Jurkat, Clone E6-1 (cell line): Measurements from ENCODE around the gene PACRG.

Source experiments
- DNase-seq: peaks from one replicate; pipeline ENCODE4 v3.0.0-alpha.2; 2011; ENCODE audit warnings: low read depth, low spot score
- H3K4me3 ChIP-seq: 2 replicates; pipeline ENCODE4 v1.5.1; 2011; ENCODE audit warnings: mild to moderate bottlenecking, low read length, control low read depth, moderate library complexity

The PACRG gene

GRCh38 chr6:163338671-163339405 lies 611.1 kb downstream of the PACRG start:
- no peak for DNase-seq

GRCh38 chr6:163339466-163339865 lies 611.7 kb downstream of the PACRG start:
- H3K4me3 ChIP-seq = no peak overlapping the region
- DNase-seq = no peak

More at GRCh38 chr6:163338671-163339405, 611.1 kb downstream of the PACRG start:
- no peak overlapping the region for H3K4me3 ChIP-seq

- DNase-seq = no peak
- H3K4me3 ChIP-seq = no peak overlapping the region
Observed at GRCh38 chr6:163340201-163340887, 612.6 kb downstream of the PACRG start.

- no peak for DNase-seq
- H3K4me3 ChIP-seq = no peak overlapping the region
Observed at GRCh38 chr6:163341224-163342061, 613.7 kb downstream of the PACRG start.

GRCh38 chr6:163342571-163343539 lies 615.1 kb downstream of the PACRG start:
- no peak overlapping the region for H3K4me3 ChIP-seq
- DNase-seq = no peak

- DNase-seq = no peak
- H3K4me3 ChIP-seq = no peak overlapping the region
Observed at GRCh38 chr6:163343609-163344008, 615.8 kb downstream of the PACRG start.

- H3K4me3 ChIP-seq = no peak overlapping the region
- no peak for DNase-seq
Observed at GRCh38 chr6:163344411-163344810, 616.6 kb downstream of the PACRG start.

GRCh38 chr6:163345931-163346330 lies 618.2 kb downstream of the PACRG start:
- no peak overlapping the region for H3K4me3 ChIP-seq
- DNase-seq = no peak

- no peak overlapping the region for H3K4me3 ChIP-seq
- no peak for DNase-seq
Observed at GRCh38 chr6:163346497-163346961, 618.8 kb downstream of the PACRG start.

GRCh38 chr6:163347021-163347446 lies 619.3 kb downstream of the PACRG start:
- no peak overlapping the region for H3K4me3 ChIP-seq
- DNase-seq = no peak

GRCh38 chr6:163348789-163349680 lies 621.3 kb downstream of the PACRG start:
- H3K4me3 ChIP-seq = no peak overlapping the region
- DNase-seq = no peak

- H3K4me3 ChIP-seq = no peak overlapping the region
- no peak for DNase-seq
Observed at GRCh38 chr6:163349696-163350095, 621.9 kb downstream of the PACRG start.

- no peak for DNase-seq
Observed at GRCh38 chr6:163351013-163351412, 623.2 kb downstream of the PACRG start.

GRCh38 chr6:163352011-163352685 lies 624.4 kb downstream of the PACRG start:
- no peak for DNase-seq
- no peak overlapping the region for H3K4me3 ChIP-seq

More at GRCh38 chr6:163351013-163351412, 623.2 kb downstream of the PACRG start:
- H3K4me3 ChIP-seq = no peak overlapping the region

- DNase-seq = no peak
Observed at GRCh38 chr6:163352966-163353365, 625.2 kb downstream of the PACRG start.

GRCh38 chr6:163354085-163354484 lies 626.3 kb downstream of the PACRG start:
- no peak overlapping the region for H3K4me3 ChIP-seq
- no peak for DNase-seq

More at GRCh38 chr6:163352966-163353365, 625.2 kb downstream of the PACRG start:
- H3K4me3 ChIP-seq = no peak overlapping the region
